ENCODE measurements around the gene ANXA7.
"Not testable (repeated sequence)": the region's sequence is repeated elsewhere in the genome, so short reads cannot be mapped to it uniquely, and the experiment has no call there.

The ANXA7 gene

GRCh38 chr10:73398024-73398423, 15.8 kb downstream of the ANXA7 start:
- no peaks in the 10 kb centered on the region for H3K27me3 ChIP-seq (replicated peaks)
- peaks cover 44% of the 10 kb centered on the region for H3K36me3 ChIP-seq (replicated peaks)
- DNase-seq = no peak
- no peak overlapping the region for H3K4me3 ChIP-seq (ENCODE audit: low read depth, low read length)
- in situ Hi-C loops (cut with HindIII; ENCODE audit: low pct_ligation_motif_present, low sequenced_read_pairs) = no loop called here
- TF ChIP-seq CTCF (IDR thresholded peaks at IDR 0.05; ENCODE audit: low read depth, low read length, missing control alignments) = peak; percentile 43
- no peak overlapping the region for H3K27ac ChIP-seq

DNA sequence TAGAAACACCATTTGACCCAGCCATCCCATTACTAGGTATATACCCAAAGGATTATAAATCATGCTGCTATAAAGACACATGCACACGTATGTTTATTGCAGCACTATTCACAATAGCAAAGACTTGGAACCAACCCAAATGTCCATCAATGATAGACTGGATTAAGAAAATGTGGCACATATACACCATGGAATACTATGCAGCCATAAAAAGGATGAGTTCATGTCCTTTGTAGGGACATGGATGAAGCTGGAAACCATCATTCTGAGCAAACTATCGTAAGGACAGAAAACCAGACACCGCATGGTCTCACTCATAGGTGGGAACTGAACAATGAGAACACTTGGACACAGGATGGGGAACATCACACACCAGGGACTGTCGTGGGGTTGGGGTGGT, 19.5 kb downstream of the ANXA7 start:
- H3K4me3 ChIP-seq (ENCODE audit: low read depth, low read length); H3K27me3 ChIP-seq (replicated peaks); in situ Hi-C loops (cut with HindIII; ENCODE audit: low pct_ligation_motif_present, low sequenced_read_pairs); H3K27ac ChIP-seq; DNase-seq: not testable (repeated sequence)
- peaks cover 42% of the 10 kb centered on the region for H3K36me3 ChIP-seq (replicated peaks)

GRCh38 chr10:73388228-73388627, 25.6 kb downstream of the ANXA7 start:
- in situ Hi-C loops (cut with HindIII; ENCODE audit: low pct_ligation_motif_present, low sequenced_read_pairs) = no loop called here

DNA sequence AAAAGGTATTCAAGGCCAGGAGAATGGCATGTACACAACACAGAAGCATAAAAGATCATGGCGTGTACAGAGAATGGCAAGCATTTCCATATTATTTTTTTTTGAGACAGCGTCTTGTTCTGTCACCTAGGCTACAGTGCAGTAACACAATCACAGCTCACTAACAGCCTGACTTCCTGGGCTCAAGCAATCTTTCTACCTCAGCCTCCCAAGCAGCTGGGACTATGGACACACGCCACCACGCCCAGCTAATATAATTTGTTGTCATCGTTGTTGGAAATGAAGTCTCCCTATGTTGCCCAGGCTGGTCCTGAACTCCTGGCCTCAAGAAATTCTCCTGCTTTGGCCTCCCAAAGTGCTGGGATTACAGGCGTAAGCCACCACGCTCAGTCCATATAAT, 27.3 kb downstream of the ANXA7 start:
- H3K36me3 ChIP-seq (replicated peaks) = peaks cover 40% of the 10 kb centered on the region
- no peak for DNase-seq
- H3K27ac ChIP-seq = no peak overlapping the region
- no peaks in the 10 kb centered on the region for H3K27me3 ChIP-seq (replicated peaks)
- no peak overlapping the region for H3K4me3 ChIP-seq (ENCODE audit: low read depth, low read length)
- no peak for TF ChIP-seq CTCF (IDR thresholded peaks at IDR 0.05; ENCODE audit: low read depth, low read length, missing control alignments)
- in situ Hi-C loops (cut with HindIII; ENCODE audit: low pct_ligation_motif_present, low sequenced_read_pairs) = no loop called here

More at GRCh38 chr10:73388228-73388627, 25.6 kb downstream of the ANXA7 start:
- no peak for TF ChIP-seq CTCF (IDR thresholded peaks at IDR 0.05; ENCODE audit: low read depth, low read length, missing control alignments)
- DNase-seq = no peak
- Histone ChIP-seq H3K27me3 (replicated peaks) (no peaks in the 10 kb centered on the region), H3K36me3 (replicated peaks) (peaks cover 32% of the 10 kb centered on the region), H3K27ac (no peak overlapping the region), H3K4me3 (ENCODE audit: low read depth, low read length) (no peak overlapping the region)

- Histone ChIP-seq H3K4me3 (ENCODE audit: low read depth, low read length) (no peak overlapping the region), H3K36me3 (replicated peaks) (peaks cover 31% of the 10 kb centered on the region), H3K27me3 (replicated peaks) (no peaks in the 10 kb centered on the region), H3K27ac (no peak overlapping the region)
- DNase-seq = no peak
- in situ Hi-C loops (cut with HindIII; ENCODE audit: low pct_ligation_motif_present, low sequenced_read_pairs) = no loop called here
- no peak for TF ChIP-seq CTCF (IDR thresholded peaks at IDR 0.05; ENCODE audit: low read depth, low read length, missing control alignments)
Observed at GRCh38 chr10:73379064-73379748, 34.7 kb downstream of the ANXA7 start.

DNA sequence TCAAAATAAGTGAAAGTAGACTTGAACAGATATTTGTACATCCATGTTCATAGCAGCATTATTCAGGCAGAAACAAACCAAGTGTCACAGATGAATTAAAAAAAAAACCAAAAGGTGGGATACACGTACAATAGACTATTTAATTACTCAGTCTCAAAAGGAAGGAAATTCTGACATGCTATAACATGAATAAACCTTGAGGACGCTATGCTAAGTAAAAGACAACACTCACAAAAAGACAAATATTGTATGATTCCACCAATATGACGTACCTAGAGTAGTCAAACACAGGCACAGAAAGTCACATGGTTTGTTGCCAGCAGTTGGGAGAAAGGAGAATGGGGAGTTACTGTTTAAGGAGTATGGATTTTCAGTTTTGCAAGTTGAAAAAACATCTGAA, 37.2 kb downstream of the ANXA7 start:
- no peaks in the 10 kb centered on the region for H3K27me3 ChIP-seq (replicated peaks)
- H3K36me3 ChIP-seq (replicated peaks) = peaks cover 31% of the 10 kb centered on the region
- in situ Hi-C loops (cut with HindIII; ENCODE audit: low pct_ligation_motif_present, low sequenced_read_pairs) = no loop called here
- DNase-seq = no peak
- TF ChIP-seq CTCF (IDR thresholded peaks at IDR 0.05; ENCODE audit: low read depth, low read length, missing control alignments) = no peak
- H3K27ac ChIP-seq = no peak overlapping the region
- no peak overlapping the region for H3K4me3 ChIP-seq (ENCODE audit: low read depth, low read length)

Measured in brain microvascular endothelial cell (primary cell).